Activated naive CD8-positive, alpha-beta T cell treated with anti-CD3 and anti-CD28 coated beads, Interleukin-2, amount 10 ng/mL, durations not matched to agents 7 days and 5 days (primary cell): ENCODE data around the gene PODXL2. TPM values are rescaled to one million over a fixed set of nuclear protein-coding genes. Genes with fewer than 3 reads are reported as not detected.
A peak's percentile ranks its signal among the peaks of the same experiment; 100 is the strongest.

Experiments used
- ATAC-seq: fragments of 150-1000 bp; cut with Tn5 transposase; one replicate; pipeline ENCODE4 v1.10.0; 2021; ENCODE audit warnings: low read depth, moderate library complexity
- POLR2A ChIA-PET: fragments of 350-600 bp; sonication (Branson Sonifier 250); formaldehyde crosslinking; loops from one replicate; lab custom pipeline; 2021; ENCODE audit warnings: antibody characterized with exemption; lab: Charles Lee
- DNase-seq: peaks from one replicate; pipeline ENCODE4 v3.0.0; 2021
- H3K27ac Mint-ChIP-seq: one replicate; pipeline ENCODE4 v1.8.0; 2022; ENCODE audit warnings: mild to moderate bottlenecking, mixed read lengths
- H3K27me3 Mint-ChIP-seq: one replicate; pipeline ENCODE4 v1.8.0; 2022; ENCODE audit warnings: mild to moderate bottlenecking, moderate library complexity, mixed read lengths
- H3K36me3 Mint-ChIP-seq: one replicate; pipeline ENCODE4 v1.8.0; 2021; ENCODE audit warnings: mild to moderate bottlenecking, mixed read lengths
- H3K4me1 Mint-ChIP-seq: one replicate; pipeline ENCODE4 v1.8.0; 2021; ENCODE audit warnings: mixed read lengths
- H3K4me3 Mint-ChIP-seq: one replicate; pipeline ENCODE4 v1.8.0; 2022; ENCODE audit warnings: mild to moderate bottlenecking, moderate library complexity, mixed read lengths
- H3K9me3 Mint-ChIP-seq: one replicate; pipeline ENCODE4 v1.8.0; 2021; ENCODE audit warnings: mixed read lengths
- total RNA-seq, 2 experiments: library from RNA; stranded (reverse); gene quantifications; one replicate each; pipeline ENCODE4 v1.2.3, GENCODE V29; 2021

PODXL2 gene
- 1 to 10 TPM; 2.2 TPM for total RNA-seq

- Mint-ChIP-seq H3K4me1 (peaks cover 22% of the 10 kb centered on the region), H3K4me3 (peak within 1 kb of the TSS; percentile 79), H3K9me3 (no peaks in the 10 kb centered on the region), H3K36me3 (peaks cover 2% of the 10 kb centered on the region), H3K27me3 (peaks cover 53% of the 10 kb centered on the region), H3K27ac (no peak within 1 kb of the TSS)
- ATAC-seq (peak; percentile 65), DNase-seq (peak; percentile 64)
- POLR2A ChIA-PET: interaction anchor here (0.6 to 1.0 kb wide), 2 partner anchors 43 to 46 kb away, joined by 3 to 6 read pairs; no protein-coding TSS in a partner anchor
Observed at GRCh38 chr3:127628788-127629466, at the start of gene PODXL2. TSS of gene PODXL2 (plus strand) at chr3:127629185. CDS start at chr3:127629220, 35 bp downstream.

GRCh38 chr3:127580327-127581060 lies 48.5 kb upstream of the PODXL2 start:
- POLR2A ChIA-PET: interaction anchor here (1.9 kb wide), 1 partner anchor 18 kb away, joined by 7 read pairs; the partner anchor contains the start of gene MCM2
- DNase-seq (no peak), ATAC-seq (no peak)
- Mint-ChIP-seq H3K36me3 (peaks cover 3% of the 10 kb centered on the region), H3K27ac (no peak overlapping the region), H3K27me3 (no peaks in the 10 kb centered on the region), H3K9me3 (no peaks in the 10 kb centered on the region), H3K4me3 (no peak overlapping the region), H3K4me1 (peaks cover 8% of the 10 kb centered on the region)

GRCh38 chr3:127584734-127585133 lies 44.3 kb upstream of the PODXL2 start:
- H3K4me3 Mint-ChIP-seq: no peak overlapping the region
- no peaks in the 10 kb centered on the region for H3K27me3 Mint-ChIP-seq
- POLR2A ChIA-PET: interaction anchor here (1.3 kb wide), 1 partner anchor 14 kb away, joined by 4 read pairs; no protein-coding TSS in a partner anchor
- peaks cover 17% of the 10 kb centered on the region for H3K4me1 Mint-ChIP-seq
- no peaks in the 10 kb centered on the region for H3K9me3 Mint-ChIP-seq
- H3K36me3 Mint-ChIP-seq: peaks cover 3% of the 10 kb centered on the region
- DNase-seq: no peak
- no peak for ATAC-seq
- H3K27ac Mint-ChIP-seq: no peak overlapping the region

GRCh38 chr3:127585163-127585812 lies 43.7 kb upstream of the PODXL2 start:
- peaks cover 17% of the 10 kb centered on the region for H3K4me1 Mint-ChIP-seq
- POLR2A ChIA-PET: interaction anchor here (1.3 kb wide), 1 partner anchor 14 kb away, joined by 4 read pairs; no protein-coding TSS in a partner anchor
- H3K4me3 Mint-ChIP-seq: no peak overlapping the region
- no peaks in the 10 kb centered on the region for H3K9me3 Mint-ChIP-seq
- ATAC-seq (no peak), DNase-seq (no peak)
- H3K27me3 Mint-ChIP-seq: no peaks in the 10 kb centered on the region
- no peak overlapping the region for H3K27ac Mint-ChIP-seq
- peaks cover 3% of the 10 kb centered on the region for H3K36me3 Mint-ChIP-seq

- Mint-ChIP-seq H3K27ac (no peak overlapping the region), H3K36me3 (no peaks in the 10 kb centered on the region), H3K4me3 (no peak overlapping the region), H3K4me1 (peaks cover 13% of the 10 kb centered on the region), H3K9me3 (no peaks in the 10 kb centered on the region), H3K27me3 (no peaks in the 10 kb centered on the region)
- DNase-seq (no peak), ATAC-seq (no peak)
- POLR2A ChIA-PET: interaction anchor here (1.2 kb wide), 1 partner anchor 12 kb away, joined by 3 read pairs; the partner anchor contains the start of gene MCM2
Observed at GRCh38 chr3:127585813-127586413, 43.1 kb upstream of the PODXL2 start.

- ATAC-seq: no peak
- Mint-ChIP-seq H3K27ac (no peak overlapping the region), H3K4me3 (no peak overlapping the region), H3K27me3 (no peaks in the 10 kb centered on the region), H3K36me3 (no peaks in the 10 kb centered on the region), H3K9me3 (no peaks in the 10 kb centered on the region), H3K4me1 (peaks cover 23% of the 10 kb centered on the region)
- no peak for DNase-seq
- POLR2A ChIA-PET: no interaction called here
Observed at GRCh38 chr3:127587876-127588275, 41.1 kb upstream of the PODXL2 start.

GRCh38 chr3:127588806-127589577 lies 40.0 kb upstream of the PODXL2 start:
- Mint-ChIP-seq H3K4me1 (peaks cover 23% of the 10 kb centered on the region), H3K27me3 (no peaks in the 10 kb centered on the region), H3K36me3 (no peaks in the 10 kb centered on the region), H3K27ac (peak overlapping the region; percentile 78), H3K4me3 (peak overlapping the region; percentile 94), H3K9me3 (no peaks in the 10 kb centered on the region)
- ATAC-seq: no peak
- no peak for DNase-seq
- POLR2A ChIA-PET: interaction anchor here (0.7 to 3.1 kb wide), 7 partner anchors 9 to 83 kb away, joined by 3 to 24 read pairs (median 3); partner anchors contain the start of gene MCM2

GRCh38 chr3:127589600-127590281 lies 39.2 kb upstream of the PODXL2 start:
- peak overlapping the region; percentile 94 for H3K4me3 Mint-ChIP-seq
- H3K27me3 Mint-ChIP-seq: no peaks in the 10 kb centered on the region
- H3K9me3 Mint-ChIP-seq: no peaks in the 10 kb centered on the region
- H3K4me1 Mint-ChIP-seq: peaks cover 22% of the 10 kb centered on the region
- peak overlapping the region; percentile 78 for H3K27ac Mint-ChIP-seq
- ATAC-seq (no peak), DNase-seq (no peak)
- H3K36me3 Mint-ChIP-seq: no peaks in the 10 kb centered on the region
- POLR2A ChIA-PET: interaction anchor here (0.7 to 3.1 kb wide), 8 partner anchors 9 to 83 kb away, joined by 3 to 24 read pairs (median 4); partner anchors contain the start of genes ABTB1 and MCM2

- Mint-ChIP-seq H3K36me3 (peaks cover 1% of the 10 kb centered on the region), H3K4me3 (peak overlapping the region; percentile 95), H3K27ac (peak overlapping the region; percentile 96), H3K27me3 (no peaks in the 10 kb centered on the region), H3K4me1 (peaks cover 22% of the 10 kb centered on the region), H3K9me3 (no peaks in the 10 kb centered on the region)
- POLR2A ChIA-PET: interaction anchor here (1.3 to 3.1 kb wide), 3 partner anchors 8 to 82 kb away, joined by 3 to 24 read pairs (median 9); partner anchors contain the start of genes ABTB1 and MCM2
- DNase-seq: peak; percentile 72
- ATAC-seq: peak; percentile 31
Observed at GRCh38 chr3:127590282-127590592, 38.7 kb upstream of the PODXL2 start.

- DNase-seq: peak; percentile 83
- H3K27me3 Mint-ChIP-seq: no peaks in the 10 kb centered on the region
- H3K9me3 Mint-ChIP-seq: no peaks in the 10 kb centered on the region
- H3K4me3 Mint-ChIP-seq: peak within 1 kb of the TSS; percentile 95
- ATAC-seq: peak; percentile 81
- H3K36me3 Mint-ChIP-seq: peaks cover 2% of the 10 kb centered on the region
- H3K27ac Mint-ChIP-seq: peak within 1 kb of the TSS; percentile 96
- peaks cover 23% of the 10 kb centered on the region for H3K4me1 Mint-ChIP-seq
- POLR2A ChIA-PET: interaction anchor here (1.3 to 3.1 kb wide), 2 partner anchors 8 to 81 kb away, joined by 9 to 24 read pairs; partner anchors contain the start of genes ABTB1 and MCM2
Observed at GRCh38 chr3:127590593-127591465, 38.2 kb upstream of the PODXL2 start, which contains the start of gene TPRA1. TSS of gene TPRA1 (minus strand) at chr3:127590733. CDS start at chr3:127580146, 10,587 bp downstream.

- Mint-ChIP-seq H3K27ac (no peak overlapping the region), H3K36me3 (peaks cover 2% of the 10 kb centered on the region), H3K4me1 (peaks cover 35% of the 10 kb centered on the region), H3K9me3 (no peaks in the 10 kb centered on the region), H3K4me3 (no peak overlapping the region), H3K27me3 (no peaks in the 10 kb centered on the region)
- no peak for ATAC-seq
- POLR2A ChIA-PET: no interaction called here
- DNase-seq: no peak
Observed at GRCh38 chr3:127593178-127593577, 35.8 kb upstream of the PODXL2 start.
